HG02885 (cell line): ENCODE data around the gene TIMM21.
A peak's percentile ranks its signal among the peaks of the same experiment; 100 is the strongest.

Source experiments
- ATAC-seq: cut with Tn5 transposase; IDR thresholded peaks from one replicate; pipeline ENCODE4 v1.9.1; 2021; ENCODE audit warnings: mild to moderate bottlenecking; ENCODE audit not compliant: unreplicated experiment, poor library complexity

TIMM21 gene

GRCh38 chr18:74147779-74148542, at the start of gene TIMM21, which contains the start of gene FBXO15:
Gene TIMM21, plus strand, starts transcription at chr18:74148523. Its CDS starts 286 bp downstream, at chr18:74148809.
Gene FBXO15, minus strand, starts transcription at chr18:74147834. Its CDS starts 49 bp downstream, at chr18:74147785.
- ATAC-seq = peak; percentile 89

- no peak for ATAC-seq
Measured at GRCh38 chr18:74108460-74108859, 39.9 kb upstream of the TIMM21 start.

GRCh38 chr18:74110149-74110548, 38.2 kb upstream of the TIMM21 start:
- no peak for ATAC-seq

GRCh38 chr18:74110976-74111375, 37.3 kb upstream of the TIMM21 start:
- no peak for ATAC-seq

- no peak for ATAC-seq
Measured at GRCh38 chr18:74113711-74114110, 34.6 kb upstream of the TIMM21 start.

- ATAC-seq = no peak
Measured at GRCh38 chr18:74114116-74114515, 34.2 kb upstream of the TIMM21 start.

- ATAC-seq = no peak
Measured at GRCh38 chr18:74115046-74115445, 33.3 kb upstream of the TIMM21 start.

- peak; percentile 65 for ATAC-seq
Measured at GRCh38 chr18:74116633-74117554, 31.4 kb upstream of the TIMM21 start.

- no peak for ATAC-seq
Measured at GRCh38 chr18:74123200-74123599, 25.1 kb upstream of the TIMM21 start.

- ATAC-seq = no peak
Measured at GRCh38 chr18:74124642-74125041, 23.7 kb upstream of the TIMM21 start.

GRCh38 chr18:74126684-74127655, 21.4 kb upstream of the TIMM21 start:
- ATAC-seq = no peak

- no peak for ATAC-seq
Measured at GRCh38 chr18:74128159-74128558, 20.2 kb upstream of the TIMM21 start.

- ATAC-seq = no peak
Measured at GRCh38 chr18:74131124-74131523, 17.2 kb upstream of the TIMM21 start.

- no peak for ATAC-seq
Measured at GRCh38 chr18:74132201-74132600, 16.1 kb upstream of the TIMM21 start.

- no peak for ATAC-seq
Measured at GRCh38 chr18:74137920-74138538, 10.3 kb upstream of the TIMM21 start.

GRCh38 chr18:74139411-74139810, 8.9 kb upstream of the TIMM21 start:
- ATAC-seq = peak; percentile 39

GRCh38 chr18:74139888-74140287, 8.4 kb upstream of the TIMM21 start:
- peak; percentile 82 for ATAC-seq

GRCh38 chr18:74140582-74140981, 7.7 kb upstream of the TIMM21 start:
- no peak for ATAC-seq

GRCh38 chr18:74141667-74142066, 6.7 kb upstream of the TIMM21 start:
- no peak for ATAC-seq

GRCh38 chr18:74142252-74142651, 6.1 kb upstream of the TIMM21 start:
- no peak for ATAC-seq
